IPS DF 6.9 (cell line): ENCODE results near the gene KPNB1.

Source experiments
- DNase-seq: peaks from one replicate; pipeline ENCODE4 v3.0.0-alpha.2; 2013; ENCODE audit warnings: low read depth, low spot score
- H3K27ac ChIP-seq: one replicate; pipeline ENCODE4 v1.5.1; 2013; ENCODE audit warnings: low read length, control low read depth
- H3K27me3 ChIP-seq: 2 replicates; pipeline ENCODE4 v1.6.1; 2013; ENCODE audit warnings: mild to moderate bottlenecking, low read length; ENCODE audit not compliant: control insufficient read depth, insufficient read depth
- H3K36me3 ChIP-seq: 2 replicates; pipeline ENCODE4 v1.6.1; 2013; ENCODE audit warnings: low read length; ENCODE audit not compliant: control insufficient read depth, insufficient read depth
- H3K4me1 ChIP-seq: 2 replicates; pipeline ENCODE4 v1.6.1; 2013; ENCODE audit warnings: low read length; ENCODE audit not compliant: control insufficient read depth, insufficient read depth
- H3K4me3 ChIP-seq: 2 replicates; pipeline ENCODE4 v1.5.1; 2013; ENCODE audit warnings: mild to moderate bottlenecking, low read length
- H3K9me3 ChIP-seq: 2 replicates; pipeline ENCODE4 v1.6.1; 2013; ENCODE audit warnings: low read length, inconsistent platforms; ENCODE audit not compliant: control insufficient read depth, insufficient read depth
- WGBS: extraction: QIAGEN DNeasy Blood & Tissue Kit; methylation state at CpG from one replicate; pipeline ENCODE4 v1.1.7; 2013; ENCODE audit warnings: mixed read lengths, missing lambda C conversion rate; ENCODE audit not compliant: insufficient read length, insufficient coverage; 5-methylcytosine and 5-hydroxymethylcytosine counted together

Gene KPNB1

DNA sequence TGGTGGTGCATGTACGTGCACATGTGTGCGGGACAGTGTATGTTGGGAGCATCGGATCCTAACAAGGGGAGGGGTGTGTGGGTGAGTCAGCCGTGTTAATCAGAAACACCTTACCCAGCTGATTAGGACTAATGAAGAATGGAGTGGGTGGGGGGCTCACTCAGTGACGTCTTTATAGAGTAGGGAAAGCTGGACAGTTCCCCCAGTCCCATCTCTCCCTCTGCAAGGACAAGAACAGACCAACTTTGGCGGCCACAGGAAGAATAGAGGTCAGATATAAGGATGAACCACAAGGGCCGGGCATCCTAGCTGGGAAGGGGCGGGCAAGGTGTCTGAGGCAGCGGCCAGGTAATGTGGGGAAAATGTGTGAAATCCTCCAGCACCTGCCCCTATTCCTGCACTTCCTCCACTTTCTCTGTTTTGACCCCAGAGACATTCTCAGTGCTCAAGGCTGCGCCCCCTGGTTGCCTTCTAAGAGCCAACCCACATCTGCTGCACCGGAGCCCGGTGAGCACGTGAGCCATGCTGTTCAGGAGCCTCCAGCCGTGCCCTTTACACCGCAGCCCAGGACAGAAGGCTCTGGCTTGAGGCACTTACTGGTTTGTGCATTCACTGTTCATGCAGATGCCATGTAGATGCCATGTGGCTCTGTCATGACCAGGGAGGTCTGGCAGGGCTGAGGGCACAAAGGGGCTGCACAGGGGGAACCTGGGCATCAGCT is 64.4 kb downstream of the KPNB1 start:
- no peak overlapping the region for H3K4me3 ChIP-seq
- H3K9me3 ChIP-seq = no peaks in the 10 kb centered on the region
- H3K27me3 ChIP-seq = no peaks in the 10 kb centered on the region
- no CpG with 5 or more reads among the region's 15 CpGs for WGBS
- DNase-seq = no peak
- H3K27ac ChIP-seq = no peak overlapping the region
- H3K4me1 ChIP-seq = peaks cover 4% of the 10 kb centered on the region; the same call in 1 of the 2 replicates
- no peaks in the 10 kb centered on the region; the same call in 1 of the 2 replicates for H3K36me3 ChIP-seq

- no peak overlapping the region for H3K27ac ChIP-seq
- H3K27me3 ChIP-seq = no peaks in the 10 kb centered on the region
Measured at GRCh38 chr17:47714773-47715396, 65.2 kb downstream of the KPNB1 start.

GRCh38 chr17:47715669-47716325 is 66.1 kb downstream of the KPNB1 start:
- Histone ChIP-seq H3K27me3 (no peaks in the 10 kb centered on the region; the same call in 1 of the 2 replicates), H3K4me1 (peaks cover 5% of the 10 kb centered on the region; the same call in 1 of the 2 replicates), H3K4me3 (no peak overlapping the region), H3K27ac (no peak overlapping the region), H3K36me3 (no peaks in the 10 kb centered on the region), H3K9me3 (no peaks in the 10 kb centered on the region)
- DNase-seq = no peak
- no CpG with 5 or more reads among the region's 10 CpGs for WGBS

More at GRCh38 chr17:47714773-47715396, 65.2 kb downstream of the KPNB1 start:
- no peak overlapping the region for H3K4me3 ChIP-seq
- no peak for DNase-seq
- no peaks in the 10 kb centered on the region for H3K36me3 ChIP-seq
- H3K9me3 ChIP-seq = no peaks in the 10 kb centered on the region
- peaks cover 4% of the 10 kb centered on the region; the same call in 1 of the 2 replicates for H3K4me1 ChIP-seq
- no CpG with 5 or more reads among the region's 6 CpGs for WGBS

- Histone ChIP-seq H3K27ac (no peak overlapping the region), H3K9me3 (no peaks in the 10 kb centered on the region), H3K4me1 (peaks cover 7% of the 10 kb centered on the region; the same call in 1 of the 2 replicates), H3K36me3 (no peaks in the 10 kb centered on the region), H3K27me3 (no peaks in the 10 kb centered on the region; the same call in 1 of the 2 replicates), H3K4me3 (no peak overlapping the region)
- no CpG with 5 or more reads among the region's 3 CpGs for WGBS
- DNase-seq = no peak
Measured at GRCh38 chr17:47716375-47716774, 66.7 kb downstream of the KPNB1 start.

DNA sequence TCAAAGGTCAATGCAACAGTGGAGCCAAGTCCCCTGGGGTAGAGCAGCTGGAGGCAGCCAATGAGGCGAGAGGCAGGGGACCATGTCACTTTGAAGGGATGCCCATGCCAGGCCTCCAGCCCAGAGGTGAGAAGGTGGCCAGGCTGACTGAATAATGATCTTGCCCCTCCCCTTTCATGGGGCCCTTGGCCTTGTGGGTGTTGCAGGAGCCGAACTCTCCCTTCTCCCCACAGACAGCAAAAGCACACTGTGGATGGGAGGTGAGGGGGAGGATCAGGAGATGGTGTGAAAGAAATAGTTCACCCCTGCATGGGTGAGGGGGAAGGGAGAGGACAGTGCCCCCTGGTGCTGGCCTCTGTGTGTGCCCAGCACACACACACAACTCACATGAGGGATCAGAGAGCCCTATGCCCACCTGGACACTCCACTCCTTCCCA is 67.6 kb downstream of the KPNB1 start:
- H3K9me3 ChIP-seq = no peaks in the 10 kb centered on the region
- H3K27ac ChIP-seq = no peak overlapping the region
- H3K4me3 ChIP-seq = no peak overlapping the region
- H3K27me3 ChIP-seq = peaks cover 2% of the 10 kb centered on the region; the same call in 1 of the 2 replicates
- no peaks in the 10 kb centered on the region for H3K36me3 ChIP-seq
- WGBS = no CpG with 5 or more reads among the region's 2 CpGs
- no peak for DNase-seq
- peaks cover 7% of the 10 kb centered on the region; the same call in 1 of the 2 replicates for H3K4me1 ChIP-seq

DNA sequence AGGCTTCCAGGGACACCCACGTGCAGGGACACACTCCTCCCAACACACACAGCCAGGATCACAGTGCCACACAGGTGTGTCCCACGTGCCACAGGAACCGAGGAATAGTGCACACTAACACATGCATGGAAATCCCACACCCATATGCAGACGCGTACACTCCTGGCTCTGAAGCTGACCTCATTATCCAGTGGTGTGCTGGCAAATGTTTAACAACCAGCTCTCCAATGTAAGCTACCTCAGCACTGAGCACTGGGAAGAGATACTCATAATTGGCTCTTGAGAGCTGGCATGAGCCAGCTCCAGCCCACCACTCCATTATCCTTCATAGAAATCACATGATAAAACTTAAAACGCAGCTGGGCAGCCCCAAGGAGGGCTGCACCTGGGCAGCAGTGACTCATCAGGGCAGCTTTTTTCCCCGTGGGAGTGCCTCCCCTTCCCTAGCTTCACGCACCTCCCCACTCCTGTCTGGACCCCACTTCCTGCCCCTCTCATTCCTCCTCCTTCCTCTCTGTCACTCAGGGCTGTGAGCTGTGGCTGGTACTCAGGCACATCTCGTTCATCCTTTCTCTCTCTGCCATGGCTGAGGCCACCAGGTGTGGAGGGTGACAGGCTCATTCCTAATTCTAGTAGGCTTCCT is 68.4 kb downstream of the KPNB1 start:
- Histone ChIP-seq H3K27me3 (peaks cover 2% of the 10 kb centered on the region; the same call in 1 of the 2 replicates), H3K4me3 (no peak overlapping the region), H3K36me3 (no peaks in the 10 kb centered on the region), H3K27ac (no peak overlapping the region), H3K9me3 (no peaks in the 10 kb centered on the region), H3K4me1 (peaks cover 7% of the 10 kb centered on the region; the same call in 1 of the 2 replicates)
- no CpG with 5 or more reads among the region's 9 CpGs for WGBS
- no peak for DNase-seq

DNA sequence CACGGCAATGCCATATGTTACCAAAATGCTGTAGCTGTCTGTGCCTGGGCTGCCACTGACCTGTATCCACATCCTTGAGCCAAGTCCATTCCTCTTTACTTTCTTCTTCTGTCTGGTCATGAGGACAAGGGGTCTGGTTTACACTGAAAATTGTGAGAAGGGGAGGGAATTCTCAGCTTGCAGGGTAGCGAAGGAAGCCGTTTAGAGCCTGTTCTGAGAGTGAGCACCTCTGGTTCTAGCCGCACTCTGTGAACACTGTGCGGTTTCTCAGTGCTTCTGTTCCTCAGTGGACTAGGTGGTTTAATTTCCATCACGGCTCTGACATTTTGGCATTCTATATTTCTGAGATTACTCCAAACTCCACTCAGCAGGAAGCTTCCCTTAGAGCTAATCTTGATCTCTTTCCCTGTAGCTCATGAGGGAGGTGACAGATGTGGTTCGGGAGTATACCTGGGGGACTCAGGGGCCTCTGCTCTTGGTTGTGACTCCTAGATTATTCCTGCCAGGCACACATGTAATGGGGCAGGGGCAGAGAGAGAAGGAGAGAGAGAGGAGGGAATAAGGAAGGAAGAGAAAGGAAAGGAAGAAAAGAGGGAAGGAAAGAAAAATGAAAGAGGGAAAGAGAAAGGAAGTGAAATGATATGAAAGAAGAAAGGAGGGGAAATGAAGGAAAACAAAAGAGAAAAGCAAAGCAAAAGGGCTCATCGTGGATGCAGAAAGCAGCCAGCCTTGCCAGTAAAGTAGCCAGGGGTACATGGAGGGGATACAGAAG is 69.1 kb downstream of the KPNB1 start:
- Histone ChIP-seq H3K4me1 (peaks cover 7% of the 10 kb centered on the region; the same call in 1 of the 2 replicates), H3K36me3 (no peaks in the 10 kb centered on the region), H3K27ac (no peak overlapping the region), H3K4me3 (no peak overlapping the region), H3K27me3 (peaks cover 2% of the 10 kb centered on the region; the same call in 1 of the 2 replicates), H3K9me3 (no peaks in the 10 kb centered on the region)
- WGBS = no CpG with 5 or more reads among the region's 8 CpGs
- DNase-seq = no peak

- H3K27me3 ChIP-seq = peaks cover 2% of the 10 kb centered on the region; the same call in 1 of the 2 replicates
- no CpG with 5 or more reads among the region's 9 CpGs for WGBS
- H3K9me3 ChIP-seq = no peaks in the 10 kb centered on the region
- H3K4me1 ChIP-seq = peaks cover 5% of the 10 kb centered on the region; the same call in 1 of the 2 replicates
- no peak overlapping the region for H3K4me3 ChIP-seq
- H3K27ac ChIP-seq = no peak overlapping the region
- no peaks in the 10 kb centered on the region for H3K36me3 ChIP-seq
- DNase-seq = no peak
Measured at GRCh38 chr17:47719411-47720152, 69.9 kb downstream of the KPNB1 start.

DNA sequence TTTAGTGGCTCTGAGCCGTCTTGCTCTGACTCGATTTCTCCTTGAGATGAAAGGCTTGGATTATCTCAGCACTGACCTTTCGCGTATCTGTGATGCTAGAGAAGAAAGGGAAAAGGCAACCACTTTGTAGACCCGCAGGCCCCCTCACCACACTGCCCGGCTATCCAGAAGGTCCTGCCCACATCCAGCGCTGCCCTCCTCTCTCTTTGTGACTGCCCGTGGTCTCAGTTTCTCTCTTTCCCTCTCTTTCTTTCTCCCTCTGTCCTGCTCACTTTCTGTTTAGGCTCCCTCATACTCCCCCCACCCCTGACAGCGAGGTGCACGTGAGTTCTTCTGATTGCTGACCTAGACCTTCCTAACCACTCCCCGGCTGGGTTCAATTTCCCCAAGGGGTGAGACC is 70.5 kb downstream of the KPNB1 start:
- H3K36me3 ChIP-seq = no peaks in the 10 kb centered on the region
- no peaks in the 10 kb centered on the region for H3K9me3 ChIP-seq
- peaks cover 2% of the 10 kb centered on the region; the same call in 1 of the 2 replicates for H3K27me3 ChIP-seq
- peaks cover 4% of the 10 kb centered on the region; the same call in 1 of the 2 replicates for H3K4me1 ChIP-seq
- H3K27ac ChIP-seq = no peak overlapping the region
- WGBS = no CpG with 5 or more reads among the region's 11 CpGs
- DNase-seq = no peak
- H3K4me3 ChIP-seq = no peak overlapping the region
